WTC11 (cell line): Measurements from ENCODE around the gene RFK. TPM values are rescaled to one million over a fixed set of nuclear protein-coding genes. Genes with fewer than 3 reads are reported as not detected.

Experiments used
- ATAC-seq: fragments of 200-7000 bp; cut with Tn5 transposase; 2 replicates; pipeline ENCODE4 v1.10.0; 2021; ENCODE audit warnings: mild to moderate bottlenecking, moderate library complexity
- CTCF ChIA-PET: fragments of 300-600 bp; sonication (Branson Sonifier 250); formaldehyde crosslinking; loops from one replicate; lab custom pipeline; 2021; ENCODE audit warnings: antibody characterized with exemption; lab: Charles Lee
- POLR2A ChIA-PET: fragments of 350-600 bp; sonication (Branson Sonifier 250); formaldehyde crosslinking; loops from one replicate; lab custom pipeline; 2021; ENCODE audit warnings: antibody characterized with exemption; lab: Charles Lee
- DNase-seq: peaks from one replicate; pipeline ENCODE4 v3.0.0; 2021; ENCODE audit warnings: low spot score
- H3K27ac Mint-ChIP-seq: 2 replicates; pipeline ENCODE4 v1.8.0; 2021; ENCODE audit warnings: mixed read lengths
- H3K27me3 Mint-ChIP-seq: 2 replicates; pipeline ENCODE4 v1.8.0; 2021; ENCODE audit warnings: low read depth, mild to moderate bottlenecking, moderate library complexity, mixed read lengths
- H3K36me3 Mint-ChIP-seq: 2 replicates; pipeline ENCODE4 v1.8.0; 2021; ENCODE audit warnings: mixed read lengths
- H3K4me1 Mint-ChIP-seq: 2 replicates; pipeline ENCODE4 v1.8.0; 2022; ENCODE audit warnings: mixed read lengths
- H3K4me3 Mint-ChIP-seq: 2 replicates; pipeline ENCODE4 v1.8.0; 2021; ENCODE audit warnings: mild to moderate bottlenecking, moderate library complexity, mixed read lengths
- H3K9me3 Mint-ChIP-seq: 2 replicates; pipeline ENCODE4 v1.8.0; 2021; ENCODE audit warnings: mixed read lengths
- JAZF1 ChIP-seq: fragments of 250-450 bp; sonication (Bioruptor Pico); IDR thresholded peaks from 2 replicates; pipeline ENCODE4 v1.9.0; 2021; ENCODE audit warnings: moderate library complexity, mild to moderate bottlenecking, inconsistent platforms
- NFE2L1 ChIP-seq: sonication (generic); formaldehyde crosslinking; IDR thresholded peaks from 2 replicates; pipeline ENCODE4 v1.8.1; 2023; ENCODE audit warnings: missing genetic modification reagents
- NFYB ChIP-seq: sonication (generic); formaldehyde crosslinking; conservative IDR thresholded peaks from 2 replicates; pipeline ENCODE4 v1.8.0; 2022; ENCODE audit warnings: low read depth, missing genetic modification reagents
- NR2C2 ChIP-seq: sonication (generic); formaldehyde crosslinking; IDR thresholded peaks from 2 replicates; pipeline ENCODE4 v1.8.0; 2022; ENCODE audit warnings: mild to moderate bottlenecking, missing genetic modification reagents
- PRRX2 ChIP-seq: fragments of 250-450 bp; sonication (Bioruptor Pico); IDR thresholded peaks from 2 replicates; pipeline ENCODE4 v1.8.0; 2021; ENCODE audit warnings: mild to moderate bottlenecking
- SMAD4 ChIP-seq: sonication (generic); formaldehyde crosslinking; IDR thresholded peaks from 2 replicates; pipeline ENCODE4 v1.8.0; 2022; ENCODE audit warnings: mild to moderate bottlenecking, missing genetic modification reagents
- TCF7 ChIP-seq: sonication (generic); formaldehyde crosslinking; IDR thresholded peaks from 2 replicates; pipeline ENCODE4 v1.8.0; 2022; ENCODE audit warnings: mild to moderate bottlenecking, low read depth, missing genetic modification reagents, moderate library complexity
- TEAD1 ChIP-seq: sonication (generic); formaldehyde crosslinking; IDR thresholded peaks from 2 replicates; pipeline ENCODE4 v1.8.0; 2022; ENCODE audit warnings: mild to moderate bottlenecking, missing genetic modification reagents
- ZNF416 ChIP-seq: fragments of 250-450 bp; sonication (Bioruptor Pico); IDR thresholded peaks from 2 replicates; pipeline ENCODE4 v1.9.0; 2021; ENCODE audit warnings: mild to moderate bottlenecking, inconsistent platforms
- total RNA-seq: library from RNA; stranded (reverse); gene quantifications from 3 replicates; pipeline ENCODE4 v1.2.3, GENCODE V29; 2021
- TF ChIP-seq, protein P1 (sequence below): sonication (generic); formaldehyde crosslinking; IDR thresholded peaks from 2 replicates; pipeline ENCODE4 v1.8.0; 2023; ENCODE audit warnings: missing genetic modification reagents, mild to moderate bottlenecking, borderline replicate concordance
- TF ChIP-seq, protein P2 (sequence below): sonication (generic); formaldehyde crosslinking; IDR thresholded peaks from 2 replicates; pipeline ENCODE4 v1.8.0; 2022; ENCODE audit warnings: mild to moderate bottlenecking, missing genetic modification reagents
- TF ChIP-seq, protein P3 (sequence below): sonication (generic); formaldehyde crosslinking; IDR thresholded peaks from 2 replicates; pipeline ENCODE4 v1.8.0; 2023; ENCODE audit warnings: mild to moderate bottlenecking, missing genetic modification reagents
- TF ChIP-seq, protein P4 (sequence below): sonication (generic); formaldehyde crosslinking; IDR thresholded peaks from 2 replicates; pipeline ENCODE4 v1.8.1; 2022; ENCODE audit warnings: low read depth, missing genetic modification reagents, borderline replicate concordance
- TF ChIP-seq, protein P5 (sequence below): sonication (generic); formaldehyde crosslinking; IDR thresholded peaks from 2 replicates; pipeline ENCODE4 v1.8.1; 2023; ENCODE audit warnings: mild to moderate bottlenecking, moderate library complexity, missing genetic modification reagents
- TF ChIP-seq, protein P6 (sequence below): sonication (generic); formaldehyde crosslinking; IDR thresholded peaks from 2 replicates; pipeline ENCODE4 v1.8.1; 2023; ENCODE audit warnings: mild to moderate bottlenecking, missing genetic modification reagents

Gene RFK
- total RNA-seq, 1 experiment from 2014 or later: 14.9 TPM

DNA sequence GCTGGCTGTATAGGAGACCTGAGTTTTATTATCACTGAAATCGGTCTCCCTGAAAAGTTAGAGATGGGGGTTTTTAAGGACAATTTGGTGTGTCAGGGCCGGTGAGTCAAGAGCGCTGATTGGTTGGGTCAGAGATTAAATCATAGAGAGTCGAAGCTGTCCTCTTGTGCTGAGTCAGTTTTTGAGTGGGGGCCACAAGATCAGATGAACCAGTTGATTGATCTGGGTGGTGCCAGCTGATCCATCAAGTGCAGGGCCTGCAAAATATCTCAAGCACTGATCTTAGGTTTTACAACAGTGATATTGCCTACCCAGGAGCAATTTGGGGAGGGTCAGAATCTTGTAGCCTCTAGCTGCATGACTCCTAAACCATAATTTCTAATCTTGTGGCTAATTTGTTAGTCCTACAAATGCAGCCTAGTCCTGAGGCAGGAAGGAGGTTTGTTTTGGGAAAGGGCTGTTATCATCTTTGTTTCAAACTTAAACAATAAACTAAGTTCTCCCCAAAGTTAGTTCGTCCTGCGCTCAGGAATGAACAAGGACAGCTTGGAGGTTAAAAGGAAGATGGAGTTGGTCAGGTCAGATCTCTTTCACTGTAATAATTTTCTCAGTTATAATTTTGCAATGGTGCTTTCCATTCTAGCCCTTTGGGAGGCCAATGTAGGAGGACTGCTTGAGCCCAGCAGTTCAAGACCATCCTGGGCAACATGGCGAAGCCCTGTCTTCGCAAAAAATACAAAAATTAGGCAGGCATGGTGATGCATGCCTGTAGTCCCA is 31.6 kb upstream of the RFK start:
- Mint-ChIP-seq H3K36me3 (no peaks in the 10 kb centered on the region), H3K27ac (no peak overlapping the region), H3K4me1 (0 out of 2 replicates have a peak, but pooled peaks cover 3% of the 10 kb centered on the region), H3K4me3 (no peak overlapping the region), H3K27me3 (no peaks in the 10 kb centered on the region), H3K9me3 (no peaks in the 10 kb centered on the region)
- TF ChIP-seq TCF7 (CRISPR knock-in tag): no peak
- no peak for TF ChIP-seq JAZF1 (CRISPR knock-in tag)
- no peak for TF ChIP-seq NFE2L1 (CRISPR knock-in tag)
- TF ChIP-seq, protein P1, sequence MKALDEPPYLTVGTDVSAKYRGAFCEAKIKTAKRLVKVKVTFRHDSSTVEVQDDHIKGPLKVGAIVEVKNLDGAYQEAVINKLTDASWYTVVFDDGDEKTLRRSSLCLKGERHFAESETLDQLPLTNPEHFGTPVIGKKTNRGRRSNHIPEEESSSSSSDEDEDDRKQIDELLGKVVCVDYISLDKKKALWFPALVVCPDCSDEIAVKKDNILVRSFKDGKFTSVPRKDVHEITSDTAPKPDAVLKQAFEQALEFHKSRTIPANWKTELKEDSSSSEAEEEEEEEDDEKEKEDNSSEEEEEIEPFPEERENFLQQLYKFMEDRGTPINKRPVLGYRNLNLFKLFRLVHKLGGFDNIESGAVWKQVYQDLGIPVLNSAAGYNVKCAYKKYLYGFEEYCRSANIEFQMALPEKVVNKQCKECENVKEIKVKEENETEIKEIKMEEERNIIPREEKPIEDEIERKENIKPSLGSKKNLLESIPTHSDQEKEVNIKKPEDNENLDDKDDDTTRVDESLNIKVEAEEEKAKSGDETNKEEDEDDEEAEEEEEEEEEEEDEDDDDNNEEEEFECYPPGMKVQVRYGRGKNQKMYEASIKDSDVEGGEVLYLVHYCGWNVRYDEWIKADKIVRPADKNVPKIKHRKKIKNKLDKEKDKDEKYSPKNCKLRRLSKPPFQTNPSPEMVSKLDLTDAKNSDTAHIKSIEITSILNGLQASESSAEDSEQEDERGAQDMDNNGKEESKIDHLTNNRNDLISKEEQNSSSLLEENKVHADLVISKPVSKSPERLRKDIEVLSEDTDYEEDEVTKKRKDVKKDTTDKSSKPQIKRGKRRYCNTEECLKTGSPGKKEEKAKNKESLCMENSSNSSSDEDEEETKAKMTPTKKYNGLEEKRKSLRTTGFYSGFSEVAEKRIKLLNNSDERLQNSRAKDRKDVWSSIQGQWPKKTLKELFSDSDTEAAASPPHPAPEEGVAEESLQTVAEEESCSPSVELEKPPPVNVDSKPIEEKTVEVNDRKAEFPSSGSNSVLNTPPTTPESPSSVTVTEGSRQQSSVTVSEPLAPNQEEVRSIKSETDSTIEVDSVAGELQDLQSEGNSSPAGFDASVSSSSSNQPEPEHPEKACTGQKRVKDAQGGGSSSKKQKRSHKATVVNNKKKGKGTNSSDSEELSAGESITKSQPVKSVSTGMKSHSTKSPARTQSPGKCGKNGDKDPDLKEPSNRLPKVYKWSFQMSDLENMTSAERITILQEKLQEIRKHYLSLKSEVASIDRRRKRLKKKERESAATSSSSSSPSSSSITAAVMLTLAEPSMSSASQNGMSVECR (CRISPR knock-in tag): no peak
- TF ChIP-seq TEAD1: no peak
- no peak for TF ChIP-seq NFYB (CRISPR knock-in tag)
- TF ChIP-seq ZNF416 (CRISPR knock-in tag): no peak
- TF ChIP-seq, protein P2, sequence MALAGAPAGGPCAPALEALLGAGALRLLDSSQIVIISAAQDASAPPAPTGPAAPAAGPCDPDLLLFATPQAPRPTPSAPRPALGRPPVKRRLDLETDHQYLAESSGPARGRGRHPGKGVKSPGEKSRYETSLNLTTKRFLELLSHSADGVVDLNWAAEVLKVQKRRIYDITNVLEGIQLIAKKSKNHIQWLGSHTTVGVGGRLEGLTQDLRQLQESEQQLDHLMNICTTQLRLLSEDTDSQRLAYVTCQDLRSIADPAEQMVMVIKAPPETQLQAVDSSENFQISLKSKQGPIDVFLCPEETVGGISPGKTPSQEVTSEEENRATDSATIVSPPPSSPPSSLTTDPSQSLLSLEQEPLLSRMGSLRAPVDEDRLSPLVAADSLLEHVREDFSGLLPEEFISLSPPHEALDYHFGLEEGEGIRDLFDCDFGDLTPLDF (CRISPR knock-in tag): no peak
- no peak for TF ChIP-seq PRRX2
- no peak for TF ChIP-seq SMAD4 (CRISPR knock-in tag)
- TF ChIP-seq, protein P3, sequence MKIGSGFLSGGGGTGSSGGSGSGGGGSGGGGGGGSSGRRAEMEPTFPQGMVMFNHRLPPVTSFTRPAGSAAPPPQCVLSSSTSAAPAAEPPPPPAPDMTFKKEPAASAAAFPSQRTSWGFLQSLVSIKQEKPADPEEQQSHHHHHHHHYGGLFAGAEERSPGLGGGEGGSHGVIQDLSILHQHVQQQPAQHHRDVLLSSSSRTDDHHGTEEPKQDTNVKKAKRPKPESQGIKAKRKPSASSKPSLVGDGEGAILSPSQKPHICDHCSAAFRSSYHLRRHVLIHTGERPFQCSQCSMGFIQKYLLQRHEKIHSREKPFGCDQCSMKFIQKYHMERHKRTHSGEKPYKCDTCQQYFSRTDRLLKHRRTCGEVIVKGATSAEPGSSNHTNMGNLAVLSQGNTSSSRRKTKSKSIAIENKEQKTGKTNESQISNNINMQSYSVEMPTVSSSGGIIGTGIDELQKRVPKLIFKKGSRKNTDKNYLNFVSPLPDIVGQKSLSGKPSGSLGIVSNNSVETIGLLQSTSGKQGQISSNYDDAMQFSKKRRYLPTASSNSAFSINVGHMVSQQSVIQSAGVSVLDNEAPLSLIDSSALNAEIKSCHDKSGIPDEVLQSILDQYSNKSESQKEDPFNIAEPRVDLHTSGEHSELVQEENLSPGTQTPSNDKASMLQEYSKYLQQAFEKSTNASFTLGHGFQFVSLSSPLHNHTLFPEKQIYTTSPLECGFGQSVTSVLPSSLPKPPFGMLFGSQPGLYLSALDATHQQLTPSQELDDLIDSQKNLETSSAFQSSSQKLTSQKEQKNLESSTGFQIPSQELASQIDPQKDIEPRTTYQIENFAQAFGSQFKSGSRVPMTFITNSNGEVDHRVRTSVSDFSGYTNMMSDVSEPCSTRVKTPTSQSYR: no peak
- TF ChIP-seq, protein P4, sequence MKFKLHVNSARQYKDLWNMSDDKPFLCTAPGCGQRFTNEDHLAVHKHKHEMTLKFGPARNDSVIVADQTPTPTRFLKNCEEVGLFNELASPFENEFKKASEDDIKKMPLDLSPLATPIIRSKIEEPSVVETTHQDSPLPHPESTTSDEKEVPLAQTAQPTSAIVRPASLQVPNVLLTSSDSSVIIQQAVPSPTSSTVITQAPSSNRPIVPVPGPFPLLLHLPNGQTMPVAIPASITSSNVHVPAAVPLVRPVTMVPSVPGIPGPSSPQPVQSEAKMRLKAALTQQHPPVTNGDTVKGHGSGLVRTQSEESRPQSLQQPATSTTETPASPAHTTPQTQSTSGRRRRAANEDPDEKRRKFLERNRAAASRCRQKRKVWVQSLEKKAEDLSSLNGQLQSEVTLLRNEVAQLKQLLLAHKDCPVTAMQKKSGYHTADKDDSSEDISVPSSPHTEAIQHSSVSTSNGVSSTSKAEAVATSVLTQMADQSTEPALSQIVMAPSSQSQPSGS: no peak
- TF ChIP-seq, protein P5, sequence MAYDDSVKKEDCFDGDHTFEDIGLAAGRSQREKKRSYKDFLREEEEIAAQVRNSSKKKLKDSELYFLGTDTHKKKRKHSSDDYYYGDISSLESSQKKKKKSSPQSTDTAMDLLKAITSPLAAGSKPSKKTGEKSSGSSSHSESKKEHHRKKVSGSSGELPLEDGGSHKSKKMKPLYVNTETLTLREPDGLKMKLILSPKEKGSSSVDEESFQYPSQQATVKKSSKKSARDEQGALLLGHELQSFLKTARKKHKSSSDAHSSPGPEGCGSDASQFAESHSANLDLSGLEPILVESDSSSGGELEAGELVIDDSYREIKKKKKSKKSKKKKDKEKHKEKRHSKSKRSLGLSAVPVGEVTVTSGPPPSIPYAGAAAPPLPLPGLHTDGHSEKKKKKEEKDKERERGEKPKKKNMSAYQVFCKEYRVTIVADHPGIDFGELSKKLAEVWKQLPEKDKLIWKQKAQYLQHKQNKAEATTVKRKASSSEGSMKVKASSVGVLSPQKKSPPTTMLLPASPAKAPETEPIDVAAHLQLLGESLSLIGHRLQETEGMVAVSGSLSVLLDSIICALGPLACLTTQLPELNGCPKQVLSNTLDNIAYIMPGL (CRISPR knock-in tag): no peak
- no peak for TF ChIP-seq NR2C2 (CRISPR knock-in tag)
- TF ChIP-seq, protein P6, sequence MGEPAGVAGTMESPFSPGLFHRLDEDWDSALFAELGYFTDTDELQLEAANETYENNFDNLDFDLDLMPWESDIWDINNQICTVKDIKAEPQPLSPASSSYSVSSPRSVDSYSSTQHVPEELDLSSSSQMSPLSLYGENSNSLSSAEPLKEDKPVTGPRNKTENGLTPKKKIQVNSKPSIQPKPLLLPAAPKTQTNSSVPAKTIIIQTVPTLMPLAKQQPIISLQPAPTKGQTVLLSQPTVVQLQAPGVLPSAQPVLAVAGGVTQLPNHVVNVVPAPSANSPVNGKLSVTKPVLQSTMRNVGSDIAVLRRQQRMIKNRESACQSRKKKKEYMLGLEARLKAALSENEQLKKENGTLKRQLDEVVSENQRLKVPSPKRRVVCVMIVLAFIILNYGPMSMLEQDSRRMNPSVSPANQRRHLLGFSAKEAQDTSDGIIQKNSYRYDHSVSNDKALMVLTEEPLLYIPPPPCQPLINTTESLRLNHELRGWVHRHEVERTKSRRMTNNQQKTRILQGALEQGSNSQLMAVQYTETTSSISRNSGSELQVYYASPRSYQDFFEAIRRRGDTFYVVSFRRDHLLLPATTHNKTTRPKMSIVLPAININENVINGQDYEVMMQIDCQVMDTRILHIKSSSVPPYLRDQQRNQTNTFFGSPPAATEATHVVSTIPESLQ (CRISPR knock-in tag): no peak
- ATAC-seq (no peak), DNase-seq (no peak)
- CTCF ChIA-PET: interaction anchor here (0.6 kb wide), 1 partner anchor 21 kb away, joined by 3 read pairs; no protein-coding TSS in a partner anchor
- POLR2A ChIA-PET: no interaction called here
